Osteocyte (in vitro differentiated cells): ENCODE data around the gene KREMEN2. TPM values are rescaled to one million over a fixed set of nuclear protein-coding genes. Genes with fewer than 3 reads are reported as not detected.

Source experiments
- DNase-seq: peaks from one replicate; pipeline ENCODE4 v3.0.0; 2021; ENCODE audit warnings: mixed read lengths; ENCODE audit not compliant: unreplicated experiment; ENCODE audit errors: extremely low spot score
- H3K27ac Mint-ChIP-seq: one replicate; pipeline ENCODE4 v1.8.0; 2021; ENCODE audit warnings: mild to moderate bottlenecking, mixed read lengths; ENCODE audit not compliant: unreplicated experiment
- H3K27me3 Mint-ChIP-seq: one replicate; pipeline ENCODE4 v1.8.0; 2021; ENCODE audit warnings: mixed read lengths; ENCODE audit not compliant: unreplicated experiment
- H3K36me3 Mint-ChIP-seq: one replicate; pipeline ENCODE4 v1.8.0; 2021; ENCODE audit warnings: mixed read lengths; ENCODE audit not compliant: unreplicated experiment
- H3K4me1 Mint-ChIP-seq: one replicate; pipeline ENCODE4 v1.8.0; 2021; ENCODE audit warnings: mixed read lengths; ENCODE audit not compliant: unreplicated experiment
- H3K4me3 Mint-ChIP-seq: one replicate; pipeline ENCODE4 v1.8.0; 2021; ENCODE audit warnings: mild to moderate bottlenecking, moderate library complexity, mixed read lengths; ENCODE audit not compliant: unreplicated experiment
- H3K9me3 Mint-ChIP-seq: one replicate; pipeline ENCODE4 v1.8.0; 2021; ENCODE audit warnings: mixed read lengths; ENCODE audit not compliant: unreplicated experiment
- CTCF ChIP-seq: fragments of 200-600 bp; sonication (generic); IDR thresholded peaks from 2 replicates; pipeline ENCODE4 v1.5.0; 2021; ENCODE audit warnings: antibody characterized with exemption, mild to moderate bottlenecking, moderate library complexity
- total RNA-seq: library from RNA; stranded (reverse); gene quantifications from 2 replicates; pipeline ENCODE4 v1.2.1, GENCODE V29; 2021

The KREMEN2 gene
- total RNA-seq, 1 donor from 2014 or later, result not detected

GRCh38 chr16:2933701-2934100 lies 30.4 kb upstream of the KREMEN2 start:
- no peak overlapping the region for H3K27ac Mint-ChIP-seq

GRCh38 chr16:2934450-2934849 lies 29.6 kb upstream of the KREMEN2 start:
- no peaks in the 10 kb centered on the region for H3K27me3 Mint-ChIP-seq
- no peaks in the 10 kb centered on the region for H3K9me3 Mint-ChIP-seq
- no peaks in the 10 kb centered on the region for H3K4me1 Mint-ChIP-seq
- no peak for DNase-seq
- TF ChIP-seq CTCF, result no peak
- peaks cover 23% of the 10 kb centered on the region for H3K36me3 Mint-ChIP-seq
- no peak overlapping the region for H3K4me3 Mint-ChIP-seq
- H3K27ac Mint-ChIP-seq, result no peak overlapping the region

More at GRCh38 chr16:2933701-2934100, 30.4 kb upstream of the KREMEN2 start:
- no peaks in the 10 kb centered on the region for H3K4me1 Mint-ChIP-seq
- no peaks in the 10 kb centered on the region for H3K9me3 Mint-ChIP-seq
- no peaks in the 10 kb centered on the region for H3K27me3 Mint-ChIP-seq
- no peak overlapping the region for H3K4me3 Mint-ChIP-seq
- DNase-seq, result no peak
- TF ChIP-seq CTCF, result no peak
- peaks cover 17% of the 10 kb centered on the region for H3K36me3 Mint-ChIP-seq

GRCh38 chr16:2936436-2937011 lies 27.6 kb upstream of the KREMEN2 start:
- TF ChIP-seq CTCF, result no peak
- H3K4me3 Mint-ChIP-seq, result no peak overlapping the region
- no peaks in the 10 kb centered on the region for H3K4me1 Mint-ChIP-seq
- no peak for DNase-seq
- H3K27me3 Mint-ChIP-seq, result no peaks in the 10 kb centered on the region
- H3K27ac Mint-ChIP-seq, result no peak overlapping the region
- H3K9me3 Mint-ChIP-seq, result no peaks in the 10 kb centered on the region
- peaks cover 35% of the 10 kb centered on the region for H3K36me3 Mint-ChIP-seq

- Mint-ChIP-seq H3K27me3 (no peaks in the 10 kb centered on the region), H3K36me3 (peaks cover 38% of the 10 kb centered on the region), H3K9me3 (no peaks in the 10 kb centered on the region), H3K27ac (no peak overlapping the region), H3K4me3 (no peak overlapping the region), H3K4me1 (no peaks in the 10 kb centered on the region)
- no peak for DNase-seq
- no peak for TF ChIP-seq CTCF
Observed at GRCh38 chr16:2937170-2937569, 26.9 kb upstream of the KREMEN2 start.

GRCh38 chr16:2938206-2938605 lies 25.9 kb upstream of the KREMEN2 start:
- DNase-seq, result no peak
- H3K4me3 Mint-ChIP-seq, result no peak overlapping the region
- no peaks in the 10 kb centered on the region for H3K27me3 Mint-ChIP-seq

More at GRCh38 chr16:2938206-2938605, 25.9 kb upstream of the KREMEN2 start:
- Mint-ChIP-seq H3K9me3 (no peaks in the 10 kb centered on the region), H3K36me3 (peaks cover 41% of the 10 kb centered on the region), H3K4me1 (no peaks in the 10 kb centered on the region), H3K27ac (no peak overlapping the region)
- TF ChIP-seq CTCF, result no peak
